Measurements from ENCODE around the gene KNOP1.

DNA sequence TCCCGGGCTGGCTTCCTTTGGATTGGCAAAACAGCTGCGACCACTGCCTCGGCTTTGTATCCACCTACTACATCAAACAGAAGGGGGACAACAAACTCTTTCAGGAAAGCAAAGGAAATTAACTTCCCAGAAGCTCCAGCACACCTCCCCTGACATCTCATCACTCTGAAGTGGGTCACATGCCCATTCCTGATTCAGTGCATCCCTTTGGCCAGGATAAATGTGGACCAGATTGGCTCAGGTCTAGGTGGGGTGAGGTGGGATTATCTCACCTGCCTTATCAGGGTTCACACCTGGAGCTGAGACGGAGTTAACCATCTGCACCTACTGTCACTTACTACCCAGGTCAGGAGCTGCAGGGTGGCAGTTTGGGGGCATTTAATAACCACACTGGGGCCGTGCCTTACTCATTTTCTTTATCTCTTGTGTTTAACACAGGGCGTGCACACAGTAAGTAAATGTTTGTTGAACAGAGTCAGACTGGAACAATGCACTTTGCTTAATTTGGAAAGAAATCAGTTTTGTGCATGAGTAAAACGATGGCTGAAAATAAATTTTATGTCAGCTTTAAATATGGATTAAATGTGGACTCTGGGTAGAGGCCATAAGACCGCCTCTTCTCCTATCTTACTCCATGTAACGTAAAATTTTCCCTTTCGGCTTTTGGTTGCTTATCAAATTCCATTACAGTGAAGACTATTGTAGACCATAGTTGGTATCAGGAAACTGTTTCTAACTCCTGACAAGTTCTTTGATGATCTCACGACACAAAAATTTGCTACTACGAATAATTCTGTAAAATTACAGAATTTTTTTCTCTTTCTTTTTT lies 36.0 kb upstream of the KNOP1 start:
- TF ChIP-seq, protein P1, sequence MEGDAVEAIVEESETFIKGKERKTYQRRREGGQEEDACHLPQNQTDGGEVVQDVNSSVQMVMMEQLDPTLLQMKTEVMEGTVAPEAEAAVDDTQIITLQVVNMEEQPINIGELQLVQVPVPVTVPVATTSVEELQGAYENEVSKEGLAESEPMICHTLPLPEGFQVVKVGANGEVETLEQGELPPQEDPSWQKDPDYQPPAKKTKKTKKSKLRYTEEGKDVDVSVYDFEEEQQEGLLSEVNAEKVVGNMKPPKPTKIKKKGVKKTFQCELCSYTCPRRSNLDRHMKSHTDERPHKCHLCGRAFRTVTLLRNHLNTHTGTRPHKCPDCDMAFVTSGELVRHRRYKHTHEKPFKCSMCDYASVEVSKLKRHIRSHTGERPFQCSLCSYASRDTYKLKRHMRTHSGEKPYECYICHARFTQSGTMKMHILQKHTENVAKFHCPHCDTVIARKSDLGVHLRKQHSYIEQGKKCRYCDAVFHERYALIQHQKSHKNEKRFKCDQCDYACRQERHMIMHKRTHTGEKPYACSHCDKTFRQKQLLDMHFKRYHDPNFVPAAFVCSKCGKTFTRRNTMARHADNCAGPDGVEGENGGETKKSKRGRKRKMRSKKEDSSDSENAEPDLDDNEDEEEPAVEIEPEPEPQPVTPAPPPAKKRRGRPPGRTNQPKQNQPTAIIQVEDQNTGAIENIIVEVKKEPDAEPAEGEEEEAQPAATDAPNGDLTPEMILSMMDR (conservative IDR thresholded peaks at IDR 0.05; ENCODE audit: low read length): no peak
- TF ChIP-seq EZH2phosphoT487 (IDR thresholded peaks at IDR 0.05; ENCODE audit: borderline replicate concordance): no peak
